Measurements from ENCODE around the gene AR.
A peak's percentile ranks its signal among the peaks of the same experiment; 100 is the strongest.

AR gene

GRCh38 chrX:67558267-67558666 is 14.4 kb downstream of the AR start:
- H3K36me3 ChIP-seq (ENCODE audit: control insufficient read depth, insufficient read depth, low read length) = no peaks in the 10 kb centered on the region
- H4K5ac ChIP-seq (ENCODE audit: low read length) = no peak overlapping the region
- H2AK5ac ChIP-seq (ENCODE audit: low read length) = no peak overlapping the region
- DNase-seq = no peak
- no peak overlapping the region for H2BK15ac ChIP-seq (replicated peaks; ENCODE audit: low read depth)
- no peak overlapping the region for H2BK5ac ChIP-seq (ENCODE audit: low read length)
- H3K9ac ChIP-seq (ENCODE audit: low read length) = no peak overlapping the region
- no CpG with 5 or more reads among the region's 1 CpG for WGBS (ENCODE audit: extremely low coverage, insufficient coverage, low lambda C conversion rate)
- no peaks in the 10 kb centered on the region for H3K4me1 ChIP-seq (ENCODE audit: control insufficient read depth, low read depth, low read length)
- H3K18ac ChIP-seq (ENCODE audit: low read length) = no peak overlapping the region
- no peak overlapping the region for H3K4ac ChIP-seq (ENCODE audit: low read depth, low read length)
- no peak overlapping the region for H3K4me3 ChIP-seq (ENCODE audit: low read length)
- no peak overlapping the region for H2BK120ac ChIP-seq (ENCODE audit: low read depth, low read length)
- no peaks in the 10 kb centered on the region for H3K79me1 ChIP-seq (ENCODE audit: low read length)
- H3K27me3 ChIP-seq (ENCODE audit: insufficient read depth, low read length, poor library complexity) = no peaks in the 10 kb centered on the region
- H3K56ac ChIP-seq (ENCODE audit: low read length) = no peak overlapping the region
- no peak overlapping the region for H3K27ac ChIP-seq (ENCODE audit: low read depth, low read length)
- H3K79me2 ChIP-seq (ENCODE audit: control insufficient read depth, insufficient read depth, low read length) = no peaks in the 10 kb centered on the region
- no peak overlapping the region for H4K8ac ChIP-seq (ENCODE audit: low read depth, low read length)
- H3K4me2 ChIP-seq (ENCODE audit: low read length) = no peak overlapping the region
- no peak overlapping the region for H3K23ac ChIP-seq (ENCODE audit: low read length)

GRCh38 chrX:67563469-67564448 is 19.9 kb downstream of the AR start:
- Histone ChIP-seq H2BK5ac (ENCODE audit: low read length) (no peak overlapping the region), H3K36me3 (ENCODE audit: control insufficient read depth, insufficient read depth, low read length) (no peaks in the 10 kb centered on the region), H3K56ac (ENCODE audit: low read length) (no peak overlapping the region), H3K27me3 (ENCODE audit: insufficient read depth, low read length, poor library complexity) (no peaks in the 10 kb centered on the region), H3K4me3 (ENCODE audit: low read length) (no peak overlapping the region), H3K23ac (ENCODE audit: low read length) (no peak overlapping the region), H2BK15ac (replicated peaks; ENCODE audit: low read depth) (no peak overlapping the region), H3K79me1 (ENCODE audit: low read length) (no peaks in the 10 kb centered on the region), H3K4ac (ENCODE audit: low read depth, low read length) (no peak overlapping the region), H4K5ac (ENCODE audit: low read length) (no peak overlapping the region), H3K18ac (ENCODE audit: low read length) (no peak overlapping the region), H3K79me2 (ENCODE audit: control insufficient read depth, insufficient read depth, low read length) (no peaks in the 10 kb centered on the region), H3K4me2 (ENCODE audit: low read length) (no peak overlapping the region), H2AK5ac (ENCODE audit: low read length) (no peak overlapping the region), H3K27ac (ENCODE audit: low read depth, low read length) (no peak overlapping the region), H4K8ac (ENCODE audit: low read depth, low read length) (no peak overlapping the region), H2BK120ac (ENCODE audit: low read depth, low read length) (no peak overlapping the region), H3K9ac (ENCODE audit: low read length) (no peak overlapping the region), H3K4me1 (ENCODE audit: control insufficient read depth, low read depth, low read length) (no peaks in the 10 kb centered on the region)
- no CpG with 5 or more reads among the region's 7 CpGs for WGBS (ENCODE audit: extremely low coverage, insufficient coverage, low lambda C conversion rate)
- DNase-seq = peak; percentile 60

GRCh38 chrX:67564475-67564874 is 20.7 kb downstream of the AR start:
- Histone ChIP-seq H3K36me3 (ENCODE audit: control insufficient read depth, insufficient read depth, low read length) (no peaks in the 10 kb centered on the region), H2AK5ac (ENCODE audit: low read length) (no peak overlapping the region), H3K4me2 (ENCODE audit: low read length) (no peak overlapping the region), H3K79me2 (ENCODE audit: control insufficient read depth, insufficient read depth, low read length) (no peaks in the 10 kb centered on the region), H3K4me3 (ENCODE audit: low read length) (no peak overlapping the region), H3K79me1 (ENCODE audit: low read length) (no peaks in the 10 kb centered on the region), H4K8ac (ENCODE audit: low read depth, low read length) (no peak overlapping the region), H3K23ac (ENCODE audit: low read length) (no peak overlapping the region), H2BK5ac (ENCODE audit: low read length) (no peak overlapping the region), H3K9ac (ENCODE audit: low read length) (no peak overlapping the region), H3K27me3 (ENCODE audit: insufficient read depth, low read length, poor library complexity) (no peaks in the 10 kb centered on the region), H3K4ac (ENCODE audit: low read depth, low read length) (no peak overlapping the region), H2BK120ac (ENCODE audit: low read depth, low read length) (no peak overlapping the region), H3K56ac (ENCODE audit: low read length) (no peak overlapping the region), H3K27ac (ENCODE audit: low read depth, low read length) (no peak overlapping the region), H3K4me1 (ENCODE audit: control insufficient read depth, low read depth, low read length) (no peaks in the 10 kb centered on the region), H2BK15ac (replicated peaks; ENCODE audit: low read depth) (no peak overlapping the region), H4K5ac (ENCODE audit: low read length) (no peak overlapping the region), H3K18ac (ENCODE audit: low read length) (no peak overlapping the region)
- no peak for DNase-seq
- WGBS (ENCODE audit: extremely low coverage, insufficient coverage, low lambda C conversion rate) = no CpG with 5 or more reads among the region's 1 CpG

GRCh38 chrX:67568769-67569168 is 24.9 kb downstream of the AR start:
- peak; percentile 32 for DNase-seq
- no peak overlapping the region for H2AK5ac ChIP-seq (ENCODE audit: low read length)
- H3K4ac ChIP-seq (ENCODE audit: low read depth, low read length) = no peak overlapping the region
- no CpG with 5 or more reads among the region's 5 CpGs for WGBS (ENCODE audit: extremely low coverage, insufficient coverage, low lambda C conversion rate)
- H2BK15ac ChIP-seq (replicated peaks; ENCODE audit: low read depth) = no peak overlapping the region
- H3K4me2 ChIP-seq (ENCODE audit: low read length) = no peak overlapping the region
- H3K4me3 ChIP-seq (ENCODE audit: low read length) = no peak overlapping the region
- no peaks in the 10 kb centered on the region for H3K4me1 ChIP-seq (ENCODE audit: control insufficient read depth, low read depth, low read length)
- no peaks in the 10 kb centered on the region for H3K36me3 ChIP-seq (ENCODE audit: control insufficient read depth, insufficient read depth, low read length)
- no peak overlapping the region for H3K23ac ChIP-seq (ENCODE audit: low read length)
- no peak overlapping the region for H4K8ac ChIP-seq (ENCODE audit: low read depth, low read length)
- H3K79me2 ChIP-seq (ENCODE audit: control insufficient read depth, insufficient read depth, low read length) = no peaks in the 10 kb centered on the region
- H4K5ac ChIP-seq (ENCODE audit: low read length) = no peak overlapping the region
- no peak overlapping the region for H2BK120ac ChIP-seq (ENCODE audit: low read depth, low read length)
- H3K9ac ChIP-seq (ENCODE audit: low read length) = no peak overlapping the region
- no peaks in the 10 kb centered on the region for H3K79me1 ChIP-seq (ENCODE audit: low read length)
- no peak overlapping the region for H3K27ac ChIP-seq (ENCODE audit: low read depth, low read length)
- no peak overlapping the region for H3K18ac ChIP-seq (ENCODE audit: low read length)
- H3K56ac ChIP-seq (ENCODE audit: low read length) = no peak overlapping the region
- H3K27me3 ChIP-seq (ENCODE audit: insufficient read depth, low read length, poor library complexity) = no peaks in the 10 kb centered on the region
- no peak overlapping the region for H2BK5ac ChIP-seq (ENCODE audit: low read length)

- no peak overlapping the region for H2AK5ac ChIP-seq (ENCODE audit: low read length)
- H2BK15ac ChIP-seq (replicated peaks; ENCODE audit: low read depth) = no peak overlapping the region
- peak; percentile 8 for DNase-seq
- no peak overlapping the region for H3K18ac ChIP-seq (ENCODE audit: low read length)
- H3K56ac ChIP-seq (ENCODE audit: low read length) = no peak overlapping the region
- H3K4me2 ChIP-seq (ENCODE audit: low read length) = no peak overlapping the region
- no peak overlapping the region for H3K9ac ChIP-seq (ENCODE audit: low read length)
- no peak overlapping the region for H4K8ac ChIP-seq (ENCODE audit: low read depth, low read length)
- H3K4ac ChIP-seq (ENCODE audit: low read depth, low read length) = no peak overlapping the region
- no peaks in the 10 kb centered on the region for H3K79me1 ChIP-seq (ENCODE audit: low read length)
- no peak overlapping the region for H2BK120ac ChIP-seq (ENCODE audit: low read depth, low read length)
- H3K79me2 ChIP-seq (ENCODE audit: control insufficient read depth, insufficient read depth, low read length) = no peaks in the 10 kb centered on the region
- H3K27me3 ChIP-seq (ENCODE audit: insufficient read depth, low read length, poor library complexity) = no peaks in the 10 kb centered on the region
- no peak overlapping the region for H3K4me3 ChIP-seq (ENCODE audit: low read length)
- H3K36me3 ChIP-seq (ENCODE audit: control insufficient read depth, insufficient read depth, low read length) = no peaks in the 10 kb centered on the region
- H2BK5ac ChIP-seq (ENCODE audit: low read length) = no peak overlapping the region
- H3K4me1 ChIP-seq (ENCODE audit: control insufficient read depth, low read depth, low read length) = no peaks in the 10 kb centered on the region
- H4K5ac ChIP-seq (ENCODE audit: low read length) = no peak overlapping the region
- H3K27ac ChIP-seq (ENCODE audit: low read depth, low read length) = no peak overlapping the region
- no peak overlapping the region for H3K23ac ChIP-seq (ENCODE audit: low read length)
These were observed 27.0 kb downstream of the AR start for GRCh38 chrX:67570839-67571238.

GRCh38 chrX:67574696-67575095 is 30.9 kb downstream of the AR start:
- H3K36me3 ChIP-seq (ENCODE audit: control insufficient read depth, insufficient read depth, low read length) = no peaks in the 10 kb centered on the region
- H3K18ac ChIP-seq (ENCODE audit: low read length) = no peak overlapping the region
- no peak for DNase-seq
- no peak overlapping the region for H3K27ac ChIP-seq (ENCODE audit: low read depth, low read length)
- H2AK5ac ChIP-seq (ENCODE audit: low read length) = no peak overlapping the region
- H2BK5ac ChIP-seq (ENCODE audit: low read length) = no peak overlapping the region
- H3K79me2 ChIP-seq (ENCODE audit: control insufficient read depth, insufficient read depth, low read length) = no peaks in the 10 kb centered on the region
- no peak overlapping the region for H3K4me3 ChIP-seq (ENCODE audit: low read length)
- no peak overlapping the region for H2BK15ac ChIP-seq (replicated peaks; ENCODE audit: low read depth)
- H3K79me1 ChIP-seq (ENCODE audit: low read length) = no peaks in the 10 kb centered on the region
- no peak overlapping the region for H3K9ac ChIP-seq (ENCODE audit: low read length)
- no peak overlapping the region for H3K56ac ChIP-seq (ENCODE audit: low read length)
- H3K23ac ChIP-seq (ENCODE audit: low read length) = no peak overlapping the region
- no peaks in the 10 kb centered on the region for H3K27me3 ChIP-seq (ENCODE audit: insufficient read depth, low read length, poor library complexity)
- H4K8ac ChIP-seq (ENCODE audit: low read depth, low read length) = no peak overlapping the region
- no peak overlapping the region for H3K4me2 ChIP-seq (ENCODE audit: low read length)
- H4K5ac ChIP-seq (ENCODE audit: low read length) = no peak overlapping the region
- no peak overlapping the region for H3K4ac ChIP-seq (ENCODE audit: low read depth, low read length)
- H2BK120ac ChIP-seq (ENCODE audit: low read depth, low read length) = no peak overlapping the region
- WGBS (ENCODE audit: extremely low coverage, insufficient coverage, low lambda C conversion rate) = no CpG with 5 or more reads among the region's 2 CpGs
- H3K4me1 ChIP-seq (ENCODE audit: control insufficient read depth, low read depth, low read length) = no peaks in the 10 kb centered on the region
